ENCODE measurements around the gene SLC45A2.

DNA sequence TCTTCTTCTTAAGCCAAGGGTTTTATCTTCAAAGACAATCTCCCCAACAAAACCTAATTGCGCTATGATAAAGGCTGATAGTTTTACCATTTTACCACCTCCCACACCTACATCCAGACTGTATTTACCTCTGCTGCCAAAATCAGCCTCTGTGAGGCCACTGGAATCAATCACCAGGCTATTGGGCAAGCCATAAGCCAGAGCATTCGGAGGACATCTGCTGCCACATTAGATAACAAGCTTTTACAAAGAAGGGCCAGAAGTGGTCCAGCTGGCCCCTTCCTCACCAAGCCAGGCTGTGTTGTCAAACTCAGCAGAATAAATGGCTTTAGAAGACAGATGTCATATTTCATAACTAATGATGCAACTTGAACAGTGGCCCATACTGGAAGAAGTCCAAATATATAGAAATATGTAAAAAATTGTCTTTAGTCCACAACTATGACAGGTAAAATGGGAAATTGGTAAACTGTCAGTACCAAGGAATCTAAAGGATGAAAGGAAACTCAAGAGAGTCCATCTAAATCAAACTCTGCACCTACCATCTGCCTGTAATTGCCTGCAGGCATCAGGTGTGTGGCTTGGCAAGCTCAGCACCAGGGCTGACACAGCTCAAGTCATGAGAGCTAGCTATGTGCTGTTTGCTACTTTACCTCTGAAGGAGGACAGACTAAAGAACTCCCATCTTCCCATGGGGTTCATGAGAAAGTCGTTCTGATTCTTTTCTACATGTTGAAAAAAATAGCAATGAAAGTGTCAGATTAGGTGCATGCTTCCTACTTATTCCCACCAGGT is 16.1 kb downstream of the SLC45A2 start:
- no peak for TF ChIP-seq CTCF (IDR thresholded peaks at IDR 0.05)
- TF ChIP-seq POLR2A (IDR thresholded peaks at IDR 0.05) = no peak

Measured in testis (tissue), 2 donors.